GM18858 (cell line): ENCODE results near the gene BAK1.

Experiments used
- ATAC-seq: cut with Tn5 transposase; IDR thresholded peaks from one replicate; pipeline ENCODE4 v1.9.1; 2021; ENCODE audit not compliant: unreplicated experiment

BAK1 gene

GRCh38 chr6:33587529-33587928 is 7.5 kb upstream of the BAK1 start:
- no peak for ATAC-seq

DNA sequence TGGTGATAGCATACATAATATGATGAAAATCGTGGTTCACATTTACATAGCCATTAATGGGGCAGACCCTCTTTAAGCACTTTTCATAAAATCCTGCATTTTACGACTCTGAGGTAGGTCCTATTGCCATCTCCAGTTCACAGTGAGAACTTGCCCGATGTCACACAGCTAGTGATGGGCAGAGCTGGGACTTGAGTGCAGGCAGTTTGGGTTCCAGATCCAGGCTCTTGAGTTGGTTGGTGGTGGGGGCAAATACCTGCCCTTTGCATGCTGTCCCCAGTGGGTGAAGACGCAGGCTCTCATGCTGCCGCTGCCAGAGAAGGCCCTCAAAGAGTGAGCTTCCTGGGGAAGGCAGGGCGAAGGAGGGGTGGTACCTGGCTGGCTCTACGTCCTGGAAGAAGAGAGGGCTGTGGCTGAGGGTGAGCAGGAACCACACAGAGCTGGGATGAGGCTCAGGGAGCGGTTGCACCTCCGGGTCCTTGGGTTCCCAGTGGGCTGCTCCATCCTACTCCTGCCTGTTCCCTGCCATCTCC is 6.1 kb upstream of the BAK1 start:
- ATAC-seq = no peak

- ATAC-seq = no peak
Measured at GRCh38 chr6:33585403-33586107, 5.5 kb upstream of the BAK1 start.

DNA sequence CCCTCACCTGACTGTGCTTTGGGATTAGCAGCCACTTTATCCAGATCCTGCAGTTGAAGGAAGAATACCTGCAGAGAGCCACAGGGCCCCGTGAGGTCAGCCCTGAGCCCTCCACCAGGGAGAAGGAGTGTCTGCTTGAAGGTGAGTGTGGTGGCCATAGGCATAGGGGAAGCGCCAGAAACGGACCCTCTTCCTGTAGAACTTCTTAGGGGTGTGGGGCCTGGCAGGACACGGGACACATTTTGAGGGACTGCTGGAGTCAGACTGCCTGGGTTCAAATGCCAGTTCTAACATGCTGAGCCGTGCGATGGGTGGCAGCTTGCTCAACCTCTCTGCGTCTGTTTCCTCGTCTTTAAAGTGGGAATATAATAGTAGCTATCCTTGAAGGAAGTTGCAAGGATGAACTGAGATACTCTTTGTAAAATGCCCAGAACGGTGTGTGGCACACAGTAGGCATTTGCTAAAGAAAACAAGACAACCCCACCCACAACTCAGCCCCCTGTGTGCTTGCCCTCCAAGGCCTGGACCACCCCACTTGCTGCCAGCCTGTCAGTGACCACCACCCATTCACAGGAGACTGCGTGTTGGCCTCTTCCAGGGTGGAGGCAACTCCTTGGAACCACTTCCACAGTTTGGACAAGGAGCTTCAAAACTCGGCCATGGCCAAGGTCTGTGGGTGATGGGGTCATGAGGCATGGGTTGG is 4.8 kb upstream of the BAK1 start:
- ATAC-seq = no peak

DNA sequence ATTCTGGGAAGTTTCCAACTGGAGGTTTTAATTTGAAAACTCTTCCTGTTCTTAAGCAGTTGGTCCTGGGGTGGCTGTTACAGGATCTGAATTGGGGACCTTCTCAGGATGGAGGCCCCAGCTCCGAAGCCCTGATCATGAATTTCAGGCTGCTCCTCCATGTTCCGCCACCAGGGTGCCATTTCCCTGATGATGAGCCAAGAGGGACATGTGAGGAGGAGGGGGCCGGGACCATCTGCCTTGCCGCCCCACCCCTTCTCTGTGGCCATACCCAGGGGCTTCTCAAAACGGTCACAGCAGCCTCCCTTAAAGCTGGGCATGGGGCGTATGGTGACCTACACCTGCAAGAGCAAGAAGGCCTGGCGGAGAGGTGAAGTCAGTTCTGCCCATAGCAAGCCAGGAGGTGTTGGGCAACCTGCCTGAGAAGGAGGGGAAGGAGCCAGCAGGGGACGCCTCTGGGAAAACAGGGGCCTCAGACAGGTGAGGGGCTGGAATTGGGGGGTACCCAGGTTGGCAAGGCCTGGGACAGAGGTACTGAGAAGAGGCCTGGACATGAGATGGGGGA is 3.6 kb upstream of the BAK1 start:
- ATAC-seq = no peak

GRCh38 chr6:33581186-33581585 is 1.1 kb upstream of the BAK1 start:
- no peak for ATAC-seq

DNA sequence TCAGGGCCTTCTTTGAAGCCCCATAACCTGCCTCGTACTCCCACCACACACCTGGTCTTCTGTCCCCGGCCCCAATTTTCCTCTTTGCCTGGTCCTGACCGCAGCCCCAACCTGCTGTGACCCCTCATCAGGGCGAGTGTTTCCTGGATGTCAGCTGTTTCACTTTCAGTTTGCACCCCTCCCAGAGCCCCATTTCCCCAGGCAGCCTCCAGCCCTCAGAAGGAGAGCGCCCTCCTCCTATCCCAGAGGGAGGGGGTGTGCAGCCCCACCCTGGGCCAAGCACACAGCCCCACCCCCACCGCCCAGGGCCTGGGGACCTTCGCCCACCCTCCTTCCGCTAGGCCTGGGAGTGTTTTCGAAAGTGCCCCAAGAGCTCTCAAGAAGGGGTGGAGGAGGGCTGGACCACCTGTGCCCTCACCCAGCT is 1.5 kb downstream of the BAK1 start:
- ATAC-seq = no peak

GRCh38 chr6:33578164-33578563 is 1.9 kb downstream of the BAK1 start:
- no peak for ATAC-seq

DNA sequence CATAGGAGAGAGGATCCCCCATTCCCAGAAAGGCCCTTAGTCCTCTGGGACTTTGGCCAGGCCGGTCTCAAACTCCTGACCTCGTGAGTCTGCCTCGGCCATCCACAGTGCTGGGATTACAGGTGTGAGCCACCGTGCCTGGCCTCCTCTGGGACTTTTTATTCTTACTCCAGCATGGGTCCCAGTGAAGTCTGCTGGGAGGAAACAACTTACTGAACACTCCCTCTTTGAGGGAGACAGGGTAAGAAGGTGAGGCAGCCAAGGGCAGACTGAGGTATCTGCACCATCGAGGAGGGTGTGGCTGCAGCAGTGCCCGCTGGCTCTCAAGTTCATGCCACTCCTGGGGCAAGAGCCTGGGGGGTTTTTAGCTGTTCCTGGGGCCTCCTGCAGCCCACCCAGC is 2.4 kb downstream of the BAK1 start:
- ATAC-seq = no peak

DNA sequence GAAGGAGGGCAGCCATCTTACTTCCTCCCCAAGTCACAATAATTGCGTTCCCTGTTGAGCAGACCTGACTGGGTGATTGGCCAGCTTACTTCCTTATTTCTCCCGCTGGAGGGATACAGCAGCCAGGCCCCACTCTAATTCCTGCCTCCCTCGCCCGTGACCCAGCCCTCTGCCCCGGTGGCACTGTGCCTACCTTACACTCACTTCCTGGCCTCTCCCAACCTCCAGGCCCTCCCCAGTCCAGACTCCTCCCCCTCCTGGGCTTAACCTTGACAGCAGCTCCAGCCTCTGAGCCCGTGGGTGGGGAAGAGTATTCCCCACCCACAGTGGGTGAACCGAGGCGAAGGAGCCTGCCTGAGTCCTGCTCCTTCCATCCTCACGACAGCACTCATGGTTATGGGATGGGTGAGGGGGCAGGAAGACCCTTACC is 3.0 kb downstream of the BAK1 start:
- no peak for ATAC-seq

DNA sequence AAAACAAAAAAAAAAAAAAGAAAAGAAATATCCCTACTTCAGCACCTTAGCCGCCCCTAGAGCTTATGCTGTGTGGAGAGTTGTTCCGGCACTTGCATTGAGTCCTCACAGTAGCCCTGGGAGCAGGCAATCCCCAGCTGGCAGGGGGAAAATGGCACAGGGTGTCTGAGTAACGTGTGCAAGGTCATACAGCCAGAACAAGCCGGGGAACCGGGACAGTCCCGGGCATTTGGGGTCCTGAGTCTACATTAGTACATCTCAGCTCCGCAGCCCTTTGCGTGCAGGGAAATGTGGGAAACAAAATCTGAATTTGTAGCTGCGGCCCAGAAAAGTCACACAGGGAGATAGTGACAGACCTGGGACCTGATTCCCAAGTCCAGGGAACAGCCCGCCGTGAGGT is 3.4 kb downstream of the BAK1 start:
- ATAC-seq = no peak

GRCh38 chr6:33575211-33575610 is 4.9 kb downstream of the BAK1 start:
- no peak for ATAC-seq

- no peak for ATAC-seq
Measured at GRCh38 chr6:33571637-33572316, 8.3 kb downstream of the BAK1 start.

DNA sequence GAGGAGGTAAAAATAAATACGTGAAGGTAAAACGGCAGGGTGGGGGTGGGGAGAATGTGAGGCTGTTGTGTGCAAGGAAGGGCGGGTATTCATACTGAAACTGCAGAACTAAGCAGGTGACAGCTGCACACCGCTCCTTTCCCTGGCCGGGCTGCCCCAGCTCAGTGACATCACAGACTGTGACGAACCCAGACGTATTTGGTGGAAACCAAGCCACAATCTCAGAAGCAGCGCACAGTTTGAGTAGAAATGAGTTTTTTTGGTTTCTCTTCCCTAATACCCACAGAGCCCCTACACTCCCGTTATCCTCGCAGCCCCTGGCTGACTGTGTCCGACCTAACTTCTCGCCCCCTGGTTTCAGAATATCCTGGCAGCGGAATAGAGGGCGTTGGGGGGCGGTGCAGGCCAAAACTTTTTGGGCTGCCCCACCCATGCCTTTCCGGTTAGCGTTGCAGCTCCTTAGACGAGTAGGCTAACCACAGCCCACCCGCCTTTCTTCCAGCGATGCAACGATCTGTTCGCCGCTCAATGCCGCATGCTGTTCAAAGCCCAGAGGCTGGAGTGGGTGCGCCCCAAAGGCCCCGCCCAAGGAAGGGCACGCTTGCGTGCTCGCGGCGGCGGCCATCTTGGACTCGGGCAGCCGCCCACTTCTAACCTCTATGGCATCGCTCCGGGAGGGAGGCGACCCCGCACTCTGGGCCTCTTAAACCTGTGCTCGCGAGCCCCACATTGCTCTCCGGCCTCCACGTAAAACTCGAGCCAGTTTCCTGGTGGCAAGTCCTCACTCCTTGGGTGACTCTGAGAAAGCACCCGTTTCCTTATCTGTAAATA is 9.1 kb downstream of the BAK1 start:
- ATAC-seq = peak; percentile 65

DNA sequence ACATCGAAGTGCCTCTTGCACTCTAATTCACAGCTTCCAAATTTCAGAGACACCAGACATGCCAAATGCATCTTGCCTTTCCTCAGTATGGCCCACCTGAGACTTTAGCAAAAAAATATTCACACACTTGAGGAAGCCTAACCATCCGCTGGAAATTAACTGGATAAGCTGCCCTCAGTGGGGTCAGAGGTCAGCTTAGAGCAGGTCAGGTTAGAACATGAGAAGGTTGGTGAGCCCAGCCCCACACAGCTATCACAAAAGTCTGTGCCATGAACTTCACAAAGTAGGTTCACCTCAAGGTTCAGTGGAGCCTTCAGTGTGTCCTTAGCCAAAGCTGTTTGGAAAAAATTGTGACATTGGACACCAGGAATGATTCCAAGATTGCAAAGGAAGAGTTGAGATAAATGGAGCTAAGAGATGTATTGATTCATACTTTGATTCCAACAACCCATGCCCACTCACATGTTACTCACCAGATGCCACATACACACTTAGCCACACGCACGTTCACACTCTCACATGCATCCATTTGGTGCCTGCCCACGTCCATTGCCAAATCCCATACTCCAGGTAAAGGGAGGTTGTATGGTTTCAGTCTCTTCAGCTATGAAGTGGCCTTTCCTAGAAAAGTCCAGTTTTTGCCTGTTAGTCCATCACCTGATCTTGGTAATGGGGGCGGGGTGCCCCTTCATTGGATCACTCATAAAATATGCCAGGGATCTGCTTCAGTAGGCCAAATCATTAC is 11.1 kb downstream of the BAK1 start:
- no peak for ATAC-seq

GRCh38 chr6:33567836-33568235 is 12.2 kb downstream of the BAK1 start:
- ATAC-seq = no peak

GRCh38 chr6:33566182-33567084 is 13.6 kb downstream of the BAK1 start:
- no peak for ATAC-seq

DNA sequence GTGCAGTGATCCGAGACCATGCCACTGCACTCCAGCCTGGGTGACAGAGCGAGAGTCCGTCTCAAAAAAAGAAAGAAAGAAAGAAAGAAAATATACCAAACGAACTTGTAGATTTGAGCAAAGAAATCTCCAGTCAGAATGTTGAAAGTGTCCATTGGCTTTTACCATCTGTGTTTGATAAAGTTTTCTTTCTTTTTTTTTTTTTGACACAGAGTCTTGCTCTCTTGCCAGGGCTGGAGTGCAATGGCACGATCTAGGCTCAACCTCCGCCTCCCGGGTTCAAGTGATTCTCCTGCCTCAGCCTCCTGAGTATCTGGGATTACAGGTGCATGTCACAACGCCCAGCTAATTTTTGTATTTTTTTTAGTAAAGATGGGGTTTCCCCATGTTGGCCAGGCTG is 21.3 kb downstream of the BAK1 start:
- no peak for ATAC-seq

GRCh38 chr6:33557376-33557775 is 22.7 kb downstream of the BAK1 start:
- ATAC-seq = no peak
